Stimulated activated CD4-positive, alpha-beta T cell treated with anti-CD3 and anti-CD28 coated beads, Interleukin-15, amount 100 ng/mL, for 1 hour (primary cell): ENCODE data around the gene SPATA31A6.
"Not testable (repeated sequence)": the region's sequence is repeated elsewhere in the genome, so short reads cannot be mapped to it uniquely, and the experiment has no call there.

Experiments used
- DNase-seq, 2 donors: peaks; one replicate each; pipeline ENCODE4 v3.0.0-alpha.2; 2020; ENCODE audit warnings: low read depth in 1 of 2, low spot score in 1 of 2

Gene SPATA31A6

DNA sequence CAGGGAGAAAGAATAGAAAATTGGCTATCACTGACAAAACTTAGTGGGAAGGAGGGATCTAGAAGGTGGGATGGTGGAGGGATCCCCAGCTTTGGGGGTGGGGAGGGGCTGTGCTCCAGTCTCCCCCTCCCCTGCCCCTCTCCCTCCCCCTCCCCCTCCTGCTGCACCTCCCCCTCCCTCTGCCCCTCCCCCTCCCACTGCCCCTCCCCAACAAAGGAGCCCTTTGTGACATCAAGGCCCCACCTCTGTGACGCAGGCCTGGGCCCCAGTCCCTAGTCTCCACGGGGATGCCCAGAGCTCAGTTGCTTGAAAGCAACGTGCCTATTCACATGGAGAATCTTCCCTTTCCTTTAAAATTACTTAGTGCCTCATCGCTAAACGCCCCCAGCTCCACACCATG, at the start of gene SPATA31A6:
Gene SPATA31A6 (plus strand): TSS at position 301 of the 400 bp plus-strand sequence. CDS start 29 bp downstream, at position 330.
- DNase-seq: not testable (repeated sequence)

DNA sequence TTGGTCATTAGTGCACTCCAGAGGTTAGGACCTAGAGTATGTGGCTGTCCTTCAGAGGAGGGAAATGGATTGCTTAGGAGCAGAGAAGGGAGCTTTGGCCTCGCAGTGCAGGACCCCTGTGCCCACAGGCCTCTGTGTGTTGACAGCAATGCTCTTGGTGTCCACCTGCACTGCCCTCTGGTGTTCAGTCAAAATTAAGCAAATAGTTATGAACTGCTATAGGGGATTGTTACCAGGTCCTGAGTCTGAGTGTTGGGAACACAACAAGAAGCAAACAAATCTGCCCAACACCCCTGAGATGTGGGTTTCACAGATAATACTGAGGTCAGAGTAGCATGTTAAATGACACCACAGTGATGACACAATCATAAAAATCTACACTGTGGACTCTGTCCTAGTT, 23.2 kb upstream of the SPATA31A6 start:
- not testable (repeated sequence) for DNase-seq

DNA sequence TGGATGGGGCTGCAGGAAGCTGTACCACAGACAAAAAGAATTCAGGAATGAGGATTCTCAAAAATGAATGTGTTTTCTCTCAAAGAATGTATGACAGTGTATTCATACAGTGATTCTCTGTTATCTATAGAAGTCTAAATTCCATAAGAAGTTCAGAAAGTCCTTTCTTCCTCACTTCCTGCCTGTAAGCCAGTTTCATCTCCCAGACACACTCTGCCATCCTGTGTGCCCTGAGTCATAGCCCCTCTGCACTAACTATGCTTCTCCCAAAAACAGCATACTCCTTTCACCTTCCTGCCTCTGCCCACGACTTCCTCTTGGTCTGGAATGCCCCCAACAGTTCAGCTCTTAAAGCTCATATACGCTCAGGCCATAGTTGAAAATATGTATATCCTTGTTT, 36.4 kb downstream of the SPATA31A6 start:
- not testable (repeated sequence) for DNase-seq

DNA sequence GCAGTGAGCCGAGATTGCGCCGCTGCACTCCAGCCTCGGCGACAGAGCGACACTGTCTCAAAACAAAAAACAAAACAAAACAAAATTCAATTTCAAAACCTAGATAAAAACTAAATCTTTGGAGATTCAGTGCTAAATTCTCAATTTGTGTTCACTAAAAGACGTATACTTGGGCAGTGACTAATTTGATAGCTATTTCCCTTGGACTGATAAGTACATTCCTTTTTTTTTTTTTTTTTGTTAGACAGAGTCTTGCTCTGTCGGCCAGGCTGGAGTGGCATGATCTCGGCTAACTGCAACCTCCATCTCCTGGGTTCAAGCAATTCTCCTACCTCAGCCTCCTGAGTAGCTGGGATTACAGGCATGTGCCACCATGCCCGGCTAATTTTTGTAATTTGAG, 39.8 kb downstream of the SPATA31A6 start:
- not testable (repeated sequence) for DNase-seq

DNA sequence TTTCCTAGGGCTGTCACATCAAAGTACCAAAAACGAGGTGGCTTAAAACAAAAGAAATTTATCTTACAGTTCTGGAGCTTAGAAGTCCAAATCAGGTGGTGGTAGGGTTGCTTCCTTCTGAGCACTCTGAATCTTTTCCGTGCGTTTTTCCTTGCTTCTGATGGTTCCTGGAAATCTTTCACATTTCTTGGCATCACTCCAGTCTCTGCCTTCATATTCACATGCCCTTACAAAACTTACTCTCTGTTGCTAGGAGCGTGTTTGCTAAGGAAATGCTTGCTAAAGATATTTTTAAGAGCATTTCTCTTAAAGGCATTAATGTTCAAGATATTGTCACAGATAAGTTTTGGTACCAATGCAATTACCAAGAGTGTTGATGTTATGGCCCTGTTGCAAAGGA, 49.6 kb downstream of the SPATA31A6 start:
- DNase-seq: not testable (repeated sequence)

DNA sequence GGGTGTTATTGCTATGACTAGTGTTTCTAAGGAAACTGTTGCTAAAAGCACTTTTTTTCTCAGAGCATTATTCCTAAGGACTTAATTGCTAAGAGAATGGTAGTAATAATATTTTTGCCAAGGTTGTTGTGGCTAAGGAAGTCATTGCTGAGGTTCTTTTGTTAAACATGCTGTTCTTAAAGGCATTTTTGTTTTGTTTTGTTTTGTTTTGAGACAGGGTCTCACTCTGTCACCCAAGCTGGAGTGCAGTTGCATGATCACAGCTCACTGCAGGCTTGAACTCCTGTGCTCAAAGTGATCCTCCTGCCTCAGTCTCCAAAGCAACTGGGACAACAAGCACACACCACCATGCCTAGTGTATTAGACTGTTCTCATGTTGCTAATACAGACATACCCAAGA, 51.2 kb downstream of the SPATA31A6 start:
- not testable (repeated sequence) for DNase-seq

DNA sequence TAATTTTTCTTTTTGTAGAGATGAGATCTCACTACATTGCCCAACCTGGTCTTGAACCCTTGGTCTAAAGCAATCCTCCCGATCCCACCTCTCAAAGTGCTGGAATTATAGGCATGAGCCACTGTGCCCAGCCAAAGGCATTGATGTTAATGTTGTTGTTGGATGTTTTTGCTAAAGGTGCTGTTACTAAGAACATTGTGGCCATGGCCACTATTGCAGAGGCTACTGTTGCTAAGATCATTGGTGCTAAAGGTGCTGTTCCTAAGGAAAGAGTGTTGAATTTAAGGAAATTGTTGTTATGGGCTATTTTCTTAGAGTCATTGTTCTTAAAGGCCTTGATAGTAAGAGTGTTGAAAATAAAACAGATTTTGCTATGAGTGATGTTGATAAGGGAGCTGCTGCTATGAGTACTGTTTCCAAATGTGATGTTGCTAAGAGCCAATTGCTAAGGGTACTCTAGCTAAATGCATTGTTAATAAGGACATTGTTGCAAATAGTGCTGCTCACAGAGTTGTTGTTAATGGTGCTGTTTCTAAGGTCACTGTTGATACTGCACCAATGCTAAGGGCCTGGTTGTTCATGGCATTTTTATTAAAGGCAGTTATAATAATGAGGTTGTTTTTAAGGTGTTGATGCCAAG, 52.0 kb downstream of the SPATA31A6 start:
- DNase-seq: not testable (repeated sequence)

DNA sequence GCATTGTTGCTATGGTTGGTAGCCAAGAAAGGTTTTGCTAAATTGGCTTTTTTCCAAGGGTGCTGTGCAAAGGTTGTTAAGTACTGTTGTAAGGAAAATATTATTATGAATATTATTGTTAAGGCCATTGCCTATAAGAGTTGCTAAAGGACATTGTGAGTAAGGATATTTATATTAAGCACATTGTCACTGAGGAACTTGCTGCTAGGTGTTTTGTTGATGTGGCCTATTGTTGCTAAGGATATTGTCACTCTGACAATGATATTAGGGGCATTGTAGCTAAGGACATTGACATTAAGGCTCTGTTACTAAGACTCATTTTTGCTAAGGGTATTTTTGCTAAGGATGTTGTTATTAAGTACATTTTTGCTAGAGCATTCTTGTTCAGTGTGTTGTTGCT, 52.6 kb downstream of the SPATA31A6 start:
- not testable (repeated sequence) for DNase-seq

DNA sequence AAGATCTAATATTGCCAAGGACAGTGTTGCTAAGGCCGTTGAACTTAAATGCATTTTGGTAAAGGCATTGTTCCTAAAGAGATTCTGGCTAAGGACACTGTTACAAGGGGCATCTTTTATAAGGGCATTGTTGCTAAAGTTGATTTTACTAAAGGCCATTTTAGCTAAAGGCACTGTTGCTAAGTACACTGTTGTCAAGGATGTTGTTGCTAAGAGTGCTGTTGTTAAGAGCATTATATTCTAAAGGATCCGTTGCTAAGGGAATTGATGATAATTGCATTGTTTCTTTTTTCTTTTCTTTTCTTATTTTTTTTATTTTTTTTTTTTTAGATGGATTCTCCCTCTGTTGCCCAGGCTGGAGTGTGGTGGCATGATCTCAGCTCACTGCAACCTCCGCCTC, 53.9 kb downstream of the SPATA31A6 start:
- DNase-seq: not testable (repeated sequence)

DNA sequence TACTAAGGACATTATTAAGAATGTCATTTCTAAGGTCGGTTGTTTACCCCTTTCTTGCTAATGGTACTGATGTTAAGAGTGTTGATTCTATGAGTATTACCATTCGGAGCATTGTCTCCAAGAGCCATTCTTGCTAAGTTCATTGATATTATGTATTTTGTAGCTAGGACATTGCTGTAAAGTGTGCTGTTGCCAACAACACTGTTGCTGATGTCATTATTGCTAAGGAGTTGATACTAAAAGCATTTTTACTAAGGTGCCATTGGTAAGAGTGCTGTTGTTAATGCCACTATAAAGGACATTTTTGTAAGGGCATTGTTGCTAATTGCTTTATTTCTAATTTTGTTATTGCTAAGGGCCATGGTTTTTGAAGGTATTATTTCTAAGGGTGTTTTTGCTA, 55.4 kb downstream of the SPATA31A6 start:
- not testable (repeated sequence) for DNase-seq
